ENCODE results near the gene PDXDC1.
"Not testable (repeated sequence)": the region's sequence is repeated elsewhere in the genome, so short reads cannot be mapped to it uniquely, and the experiment has no call there.

DNA sequence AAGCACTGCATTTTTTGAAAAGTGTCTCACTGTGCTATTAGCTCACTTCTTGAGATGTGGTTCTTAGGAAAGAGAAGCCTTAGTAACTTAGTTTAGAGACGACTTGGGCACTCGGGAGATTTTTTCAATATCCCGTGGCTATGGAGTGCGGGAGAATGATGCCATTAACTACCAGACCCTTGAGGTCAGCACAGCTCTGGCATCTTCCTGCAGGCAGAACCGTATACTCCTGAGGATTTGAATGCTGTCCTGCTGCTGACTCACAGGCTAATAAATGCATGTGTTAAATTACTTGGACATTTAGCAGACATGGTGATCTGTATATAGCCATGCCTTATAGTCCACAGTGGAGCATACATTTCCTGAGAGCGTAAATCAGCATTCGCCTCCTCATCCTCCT lies 46.6 kb downstream of the PDXDC1 start:
- TF ChIP-seq ZNF121 (CRISPR knock-in tag; IDR thresholded peaks at IDR 0.05); TEAD4 (CRISPR knock-in tag; IDR thresholded peaks at IDR 0.05); CBFB (CRISPR knock-in tag; IDR thresholded peaks at IDR 0.05; ENCODE audit: low read depth); ZNF317 (CRISPR knock-in tag; IDR thresholded peaks at IDR 0.05; ENCODE audit: borderline replicate concordance, low read depth); ELF4 (CRISPR knock-in tag; IDR thresholded peaks at IDR 0.05; ENCODE audit: low read depth); ZNF396 (CRISPR knock-in tag; IDR thresholded peaks at IDR 0.05; ENCODE audit: borderline replicate concordance); SMAD3 (CRISPR knock-in tag; IDR thresholded peaks at IDR 0.05; ENCODE audit: borderline replicate concordance); ESRRA (CRISPR knock-in tag; IDR thresholded peaks at IDR 0.05; ENCODE audit: borderline replicate concordance); SOX15 (CRISPR knock-in tag; IDR thresholded peaks at IDR 0.05); KAT7 (CRISPR knock-in tag; IDR thresholded peaks at IDR 0.05; ENCODE audit: borderline replicate concordance): not testable (repeated sequence)
- TF ChIP-seq, protein P1, sequence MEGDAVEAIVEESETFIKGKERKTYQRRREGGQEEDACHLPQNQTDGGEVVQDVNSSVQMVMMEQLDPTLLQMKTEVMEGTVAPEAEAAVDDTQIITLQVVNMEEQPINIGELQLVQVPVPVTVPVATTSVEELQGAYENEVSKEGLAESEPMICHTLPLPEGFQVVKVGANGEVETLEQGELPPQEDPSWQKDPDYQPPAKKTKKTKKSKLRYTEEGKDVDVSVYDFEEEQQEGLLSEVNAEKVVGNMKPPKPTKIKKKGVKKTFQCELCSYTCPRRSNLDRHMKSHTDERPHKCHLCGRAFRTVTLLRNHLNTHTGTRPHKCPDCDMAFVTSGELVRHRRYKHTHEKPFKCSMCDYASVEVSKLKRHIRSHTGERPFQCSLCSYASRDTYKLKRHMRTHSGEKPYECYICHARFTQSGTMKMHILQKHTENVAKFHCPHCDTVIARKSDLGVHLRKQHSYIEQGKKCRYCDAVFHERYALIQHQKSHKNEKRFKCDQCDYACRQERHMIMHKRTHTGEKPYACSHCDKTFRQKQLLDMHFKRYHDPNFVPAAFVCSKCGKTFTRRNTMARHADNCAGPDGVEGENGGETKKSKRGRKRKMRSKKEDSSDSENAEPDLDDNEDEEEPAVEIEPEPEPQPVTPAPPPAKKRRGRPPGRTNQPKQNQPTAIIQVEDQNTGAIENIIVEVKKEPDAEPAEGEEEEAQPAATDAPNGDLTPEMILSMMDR (IDR thresholded peaks at IDR 0.05): not testable (repeated sequence)
- TF ChIP-seq, protein P2, sequence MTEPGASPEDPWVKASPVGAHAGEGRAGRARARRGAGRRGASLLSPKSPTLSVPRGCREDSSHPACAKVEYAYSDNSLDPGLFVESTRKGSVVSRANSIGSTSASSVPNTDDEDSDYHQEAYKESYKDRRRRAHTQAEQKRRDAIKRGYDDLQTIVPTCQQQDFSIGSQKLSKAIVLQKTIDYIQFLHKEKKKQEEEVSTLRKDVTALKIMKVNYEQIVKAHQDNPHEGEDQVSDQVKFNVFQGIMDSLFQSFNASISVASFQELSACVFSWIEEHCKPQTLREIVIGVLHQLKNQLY (CRISPR knock-in tag; IDR thresholded peaks at IDR 0.05): not testable (repeated sequence)
- TF ChIP-seq, protein P3, sequence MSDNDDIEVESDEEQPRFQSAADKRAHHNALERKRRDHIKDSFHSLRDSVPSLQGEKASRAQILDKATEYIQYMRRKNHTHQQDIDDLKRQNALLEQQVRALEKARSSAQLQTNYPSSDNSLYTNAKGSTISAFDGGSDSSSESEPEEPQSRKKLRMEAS (CRISPR knock-in tag; IDR thresholded peaks at IDR 0.05): not testable (repeated sequence)
